H1 (cell line): ENCODE measurements around the gene KCTD15. TPM values are rescaled to one million over a fixed set of nuclear protein-coding genes. Genes with fewer than 3 reads are reported as not detected.
A peak's percentile ranks its signal among the peaks of the same experiment; 100 is the strongest.

Experiments used
- CTCF ChIA-PET: fragments of 300-600 bp; sonication (Branson Sonifier 250); formaldehyde crosslinking; loops from one replicate; lab custom pipeline; 2021; ENCODE audit not compliant: partially characterized antibody; lab: Charles Lee
- POLR2A ChIA-PET: fragments of 300-600 bp; sonication (Branson Sonifier 250); formaldehyde crosslinking; loops from one replicate; lab custom pipeline; 2021; ENCODE audit warnings: inconsistent platforms; ENCODE audit not compliant: partially characterized antibody; lab: Charles Lee
- DNase-seq, 2 experiments: peaks; one replicate each; pipeline versions ENCODE4 v3.0.0 to v3.0.0-alpha.2; 2010 to 2022; ENCODE audit warnings: low spot score in 2 of 2, low read depth in 1 of 2, mixed read lengths in 1 of 2
- FAIRE-seq: peaks from 2 replicates; lab custom pipeline; 2011; peaks lifted over from hg19 to GRCh38; lab: Jason Lieb, UNC
- H2AFZ ChIP-seq: 2 replicates; pipeline ENCODE4 v1.8.1; 2012; ENCODE audit warnings: low read length, inconsistent platforms
- H2AK5ac ChIP-seq: 2 replicates; pipeline ENCODE4 v1.6.1; 2013; ENCODE audit warnings: low read depth, low read length
- H2BK120ac ChIP-seq: replicated peaks from 2 replicates; pipeline ENCODE3; 2013; ENCODE audit warnings: low read depth, low read length, inconsistent platforms
- H2BK12ac ChIP-seq: 2 replicates; pipeline ENCODE4 v1.6.1; 2013; ENCODE audit warnings: low read depth, low read length
- H2BK15ac ChIP-seq: 2 replicates; pipeline ENCODE4 v1.6.1; 2013; ENCODE audit warnings: low read length
- H2BK20ac ChIP-seq: 2 replicates; pipeline ENCODE4 v1.6.1; 2013; ENCODE audit warnings: low read length
- H2BK5ac ChIP-seq: 2 replicates; pipeline ENCODE4 v1.6.1; 2013; ENCODE audit warnings: low read depth, low read length
- H3K14ac ChIP-seq: 2 replicates; pipeline ENCODE4 v1.6.1; 2013; ENCODE audit warnings: inconsistent platforms; ENCODE audit not compliant: insufficient read length
- H3K18ac ChIP-seq: 2 replicates; pipeline ENCODE4 v1.6.1; 2013; ENCODE audit warnings: low read length; ENCODE audit errors: extremely low read depth
- H3K23ac ChIP-seq: 2 replicates; pipeline ENCODE4 v1.6.1; 2013; ENCODE audit warnings: inconsistent platforms; ENCODE audit not compliant: insufficient read length
- H3K23me2 ChIP-seq: 2 replicates; pipeline ENCODE4 v1.6.1; 2013; ENCODE audit warnings: low read depth, low read length
- H3K27ac ChIP-seq: 2 replicates; pipeline ENCODE4 v1.6.1; 2011; ENCODE audit warnings: low read depth, low read length, inconsistent platforms
- H3K27me3 ChIP-seq, 4 experiments: replicated peaks in 1 of 4; 1 replicate in 1 of 4; 2 replicates in 3 of 4; pipeline versions ENCODE4 v1.6.1 to v1.8.1; 2011 to 2013; ENCODE audit warnings: low read length in 3 of 4, mild to moderate bottlenecking in 3 of 4, inconsistent platforms in 2 of 4, mixed read lengths in 2 of 4, moderate library complexity in 1 of 4; ENCODE audit not compliant: control insufficient read depth in 3 of 4, insufficient read depth in 3 of 4; ENCODE audit errors: extremely low read depth in 1 of 4
- H3K36me3 ChIP-seq, 4 experiments: 2 replicates each; pipeline versions ENCODE4 v1.6.1 to v1.8.1; 2011 to 2013; ENCODE audit warnings: mild to moderate bottlenecking in 4 of 4, low read length in 3 of 4, moderate library complexity in 2 of 4, control low read depth in 1 of 4, inconsistent platforms in 1 of 4; ENCODE audit not compliant: insufficient read depth in 4 of 4, control insufficient read depth in 2 of 4
- H3K4ac ChIP-seq: replicated peaks from 2 replicates; pipeline ENCODE3; 2013; ENCODE audit warnings: low read length, low read depth, mixed read lengths, inconsistent platforms; ENCODE audit not compliant: insufficient read length
- H3K4me1 ChIP-seq, 4 experiments: replicated peaks in 1 of 4; 1 replicate in 1 of 4; 2 replicates in 3 of 4; pipeline versions ENCODE4 v1.6.1 to v1.8.1; 2011 to 2013; ENCODE audit warnings: low read length in 3 of 4, inconsistent platforms in 2 of 4, mixed read lengths in 1 of 4; ENCODE audit not compliant: insufficient read depth in 4 of 4, control insufficient read depth in 3 of 4
- H3K4me2 ChIP-seq, 2 experiments: 2 replicates each; pipeline versions ENCODE4 v1.6.1 to v1.8.1; 2011 to 2013; ENCODE audit warnings: low read depth in 2 of 2, low read length in 2 of 2, control low read depth in 1 of 2, inconsistent platforms in 1 of 2, mild to moderate bottlenecking in 1 of 2; ENCODE audit not compliant: insufficient read depth in 1 of 2
- H3K4me3 ChIP-seq, 4 experiments: fragments of 200-600, 300-600 bp in 1 of 4; sonication (generic), shearing (Covaris generic), sonication (Bioruptor Twin) in 1 of 4; 2 replicates each; pipeline versions ENCODE4 v1.5.1 to v1.8.1; 2011 to 2016; ENCODE audit warnings: low read length in 4 of 4, low read depth in 3 of 4, control low read depth in 2 of 4, inconsistent platforms in 2 of 4, mild to moderate bottlenecking in 2 of 4, mixed read lengths in 1 of 4, moderate library complexity in 1 of 4; ENCODE audit not compliant: insufficient read depth in 2 of 4; ENCODE audit errors: extremely low read depth in 1 of 4
- H3K56ac ChIP-seq: replicated peaks from 2 replicates; pipeline ENCODE3; 2013; ENCODE audit warnings: low read depth, mild to moderate bottlenecking, mixed read lengths, low read length, inconsistent platforms; ENCODE audit not compliant: insufficient read length
- H3K79me1 ChIP-seq: 2 replicates; pipeline ENCODE4 v1.6.1; 2013; ENCODE audit warnings: low read depth, low read length, control low read depth
- H3K79me2 ChIP-seq, 2 experiments: 2 replicates each; pipeline versions ENCODE4 v1.6.1 to v1.8.1; 2012 to 2013; ENCODE audit warnings: low read length in 2 of 2, mild to moderate bottlenecking in 2 of 2, inconsistent platforms in 1 of 2; ENCODE audit not compliant: insufficient read depth in 2 of 2, control insufficient read depth in 1 of 2
- H3K9ac ChIP-seq, 4 experiments: replicated peaks in 1 of 4; 1 replicate in 1 of 4; 2 replicates in 3 of 4; pipeline versions ENCODE4 v1.6.1 to v1.8.1; 2011 to 2013; ENCODE audit warnings: low read depth in 3 of 4, low read length in 3 of 4, control low read depth in 2 of 4, mild to moderate bottlenecking in 2 of 4, moderate library complexity in 2 of 4, inconsistent platforms in 1 of 4; ENCODE audit errors: extremely low read depth in 1 of 4
- H3K9me3 ChIP-seq, 2 experiments: 2 replicates each; pipeline versions ENCODE4 v1.6.1 to v1.8.1; 2012 to 2013; ENCODE audit warnings: mild to moderate bottlenecking in 2 of 2, moderate library complexity in 2 of 2, control low read depth in 1 of 2, inconsistent platforms in 1 of 2, low read depth in 1 of 2, low read length in 1 of 2, mixed read lengths in 1 of 2; ENCODE audit not compliant: insufficient read depth in 2 of 2
- H4K20me1 ChIP-seq, 2 experiments: replicated peaks in 1 of 2; 2 replicates each; pipeline versions ENCODE3 to v1.8.1; 2011 to 2013; ENCODE audit warnings: inconsistent platforms in 2 of 2, low read length in 2 of 2, mild to moderate bottlenecking in 1 of 2; ENCODE audit not compliant: insufficient read depth in 2 of 2, control insufficient read depth in 1 of 2
- H4K5ac ChIP-seq: 2 replicates; pipeline ENCODE4 v1.6.1; 2013; ENCODE audit warnings: low read length, low read depth, mixed read lengths, inconsistent platforms; ENCODE audit not compliant: insufficient read length
- H4K8ac ChIP-seq: 2 replicates; pipeline ENCODE4 v1.8.0; 2013; ENCODE audit warnings: mild to moderate bottlenecking, moderate library complexity, low read length, inconsistent platforms; ENCODE audit not compliant: insufficient read depth; ENCODE audit errors: extremely low read depth
- H4K91ac ChIP-seq: replicated peaks from 2 replicates; pipeline ENCODE3; 2013; ENCODE audit warnings: low read length, mixed read lengths, inconsistent platforms; ENCODE audit not compliant: insufficient read length
- CBX8 ChIP-seq: fragments of 300-800, 300-1000 bp; sonication (generic); IDR thresholded peaks from 2 replicates; pipeline ENCODE4 v1.7.1; 2016; ENCODE audit warnings: low read depth, low read length, borderline replicate concordance
- CHD1 ChIP-seq: IDR thresholded peaks from 2 replicates; pipeline ENCODE4 v1.6.1; 2012; ENCODE audit warnings: low read depth, low read length, improper control_type of control experiment
- CTBP2 ChIP-seq: IDR thresholded peaks from 2 replicates; pipeline ENCODE4 v1.7.0; 2011; ENCODE audit warnings: borderline replicate concordance, mild to moderate bottlenecking, moderate library complexity, mixed read lengths, low read length; ENCODE audit not compliant: insufficient read depth, insufficient read length
- EP300 ChIP-seq, 2 experiments: IDR thresholded peaks; 1 replicate in 1 of 2; 2 replicates in 1 of 2; pipeline ENCODE4 v1.6.1; 2011 to 2012; ENCODE audit warnings: low read depth in 2 of 2, low read length in 2 of 2, mild to moderate bottlenecking in 2 of 2, borderline replicate concordance in 1 of 2, inconsistent platforms in 1 of 2, moderate library complexity in 1 of 2
- HDAC2 ChIP-seq, 2 experiments: fragments of 300-600 bp in 1 of 2; sonication (generic) in 1 of 2; IDR thresholded peaks; 2 replicates each; pipeline ENCODE4 v1.6.1; 2011 to 2012; ENCODE audit warnings: low read depth in 2 of 2, low read length in 2 of 2, mild to moderate bottlenecking in 2 of 2, moderate library complexity in 2 of 2, borderline replicate concordance in 1 of 2, inconsistent platforms in 1 of 2
- NRF1 ChIP-seq: IDR thresholded peaks from 2 replicates; pipeline ENCODE4 v1.6.1; 2011; ENCODE audit warnings: mild to moderate bottlenecking, low read depth, low read length, improper control_type of control experiment
- SIX5 ChIP-seq: IDR thresholded peaks from 2 replicates; pipeline ENCODE4 v1.6.1; 2011; ENCODE audit warnings: mild to moderate bottlenecking, low read depth, low read length
- YY1 ChIP-seq: IDR thresholded peaks from 2 replicates; pipeline ENCODE4 v1.6.1; 2011; ENCODE audit warnings: low read depth, mild to moderate bottlenecking, low read length
- WGBS, 2 experiments: shearing (Covaris generic) in 1 of 2; methylation state at CpG; one replicate each; pipeline versions ENCODE4 v1.1.6 to v1.1.7; 2013 to 2015; ENCODE audit warnings: low lambda C conversion rate in 2 of 2, mixed read lengths in 2 of 2, inconsistent platforms in 1 of 2, low coverage in 1 of 2, missing lambda C conversion rate in 1 of 2; ENCODE audit not compliant: insufficient replicate concordance in 2 of 2, insufficient coverage in 1 of 2, insufficient read length in 1 of 2; ENCODE audit errors: extremely low coverage in 1 of 2, missing lambda C conversion rate in 1 of 2; 5-methylcytosine and 5-hydroxymethylcytosine counted together
- polyA plus RNA-seq, 7 experiments: library from polyadenylated mRNA; depleted of rRNA in 3 of 7; stranded (reverse) in 5 of 7; unstranded in 2 of 7; fragments of >200 nt in 5 of 7; fragments of 200-250 nt in 2 of 7; gene quantifications; 1 replicate in 5 of 7; 2 replicates in 1 of 7; 4 replicates in 1 of 7; pipeline versions ENCODE4 v1.2.1 to v1.2.3, GENCODE V29; 2011 to 2013; ENCODE audit warnings: missing spikeins in 2 of 7, mixed read lengths in 2 of 7
- total RNA-seq: library from RNA; stranded (reverse); fragmentation: NEBNext Ultra II Directional; extraction: Animal tissue kit (Norgen Biotek cat#: 25700); gene quantifications from 2 replicates; pipeline ENCODE4 v1.2.1, GENCODE V29; 2021
- TF ChIP-seq, protein P1 (sequence below), 3 experiments: IDR thresholded peaks; 1 replicate in 2 of 3; 2 replicates in 1 of 3; pipeline versions ENCODE4 v1.5.1 to v1.6.1; 2011; ENCODE audit warnings: low read length in 3 of 3, mild to moderate bottlenecking in 3 of 3, inconsistent platforms in 2 of 3, low read depth in 1 of 3, moderate library complexity in 1 of 3; ENCODE audit not compliant: insufficient read depth in 1 of 3; ENCODE audit errors: control extremely low read depth in 1 of 3

KCTD15 gene
- total and polyA plus RNA-seq, 2 of the 8 experiments (the other 6 are each of a cell fraction or from before 2014, with no cell fraction given) = 25.1 to 27.0 TPM

DNA sequence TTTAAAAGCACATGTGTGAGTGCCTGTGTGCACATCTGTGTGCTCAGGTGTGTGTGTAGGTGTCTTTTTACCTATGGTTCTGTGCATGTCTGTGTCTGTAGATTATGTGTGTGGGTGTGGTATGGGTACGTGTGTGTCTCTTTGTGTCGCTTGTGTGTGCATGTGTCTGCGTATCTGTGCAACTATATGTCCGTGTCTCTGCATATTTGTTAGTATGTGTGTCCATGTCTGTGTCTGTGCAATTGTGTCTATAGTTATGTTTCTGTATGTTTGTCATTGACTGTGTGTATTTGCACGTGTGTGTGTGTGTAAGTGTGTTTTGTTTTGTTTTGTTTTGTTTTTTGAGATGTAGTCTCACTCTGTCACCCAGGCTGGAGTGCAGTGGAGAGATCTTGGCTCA lies 7.3 kb upstream of the KCTD15 start:
- H4K8ac ChIP-seq = no peak overlapping the region
- ChIA-PET CTCF (no interaction called here), POLR2A (no interaction called here)
- H3K18ac ChIP-seq = no peak overlapping the region
- peak overlapping the region; percentile 35 for H3K4ac ChIP-seq
- H4K5ac ChIP-seq = no peak overlapping the region
- H2BK15ac ChIP-seq = peak overlapping the region; percentile 9; the same call in 1 of the 2 replicates
- FAIRE-seq (no peak), DNase-seq (no peak)
- H4K20me1 ChIP-seq = no peaks in the 10 kb centered on the region
- no peak overlapping the region for H3K9ac ChIP-seq
- no peaks in the 10 kb centered on the region for H3K9me3 ChIP-seq
- H2BK12ac ChIP-seq = no peak overlapping the region
- H3K4me1 ChIP-seq = peaks cover 0 to 4% (median under 1%) of the 10 kb centered on the region in 4 experiments; a peak in 5 of 7 replicates
- H3K4me3 ChIP-seq = no peak overlapping the region
- no peaks in the 10 kb centered on the region for H3K79me2 ChIP-seq
- H4K91ac ChIP-seq = no peak overlapping the region
- H2BK120ac ChIP-seq = no peak overlapping the region
- no peak overlapping the region for H3K56ac ChIP-seq
- H2AK5ac ChIP-seq = no peak overlapping the region; the same call in 1 of the 2 replicates
- no peak overlapping the region for H3K14ac ChIP-seq
- H3K27me3 ChIP-seq = peaks cover 0 to 2% (median 0%) of the 10 kb centered on the region in 4 experiments; a peak in 3 of 7 replicates
- H2BK5ac ChIP-seq = no peak overlapping the region
- H3K23ac ChIP-seq = no peak overlapping the region
- H3K79me1 ChIP-seq = no peaks in the 10 kb centered on the region
- no peak overlapping the region for H2AFZ ChIP-seq
- H3K27ac ChIP-seq = no peak overlapping the region
- H3K36me3 ChIP-seq = no peaks in the 10 kb centered on the region
- TF ChIP-seq, protein P1, sequence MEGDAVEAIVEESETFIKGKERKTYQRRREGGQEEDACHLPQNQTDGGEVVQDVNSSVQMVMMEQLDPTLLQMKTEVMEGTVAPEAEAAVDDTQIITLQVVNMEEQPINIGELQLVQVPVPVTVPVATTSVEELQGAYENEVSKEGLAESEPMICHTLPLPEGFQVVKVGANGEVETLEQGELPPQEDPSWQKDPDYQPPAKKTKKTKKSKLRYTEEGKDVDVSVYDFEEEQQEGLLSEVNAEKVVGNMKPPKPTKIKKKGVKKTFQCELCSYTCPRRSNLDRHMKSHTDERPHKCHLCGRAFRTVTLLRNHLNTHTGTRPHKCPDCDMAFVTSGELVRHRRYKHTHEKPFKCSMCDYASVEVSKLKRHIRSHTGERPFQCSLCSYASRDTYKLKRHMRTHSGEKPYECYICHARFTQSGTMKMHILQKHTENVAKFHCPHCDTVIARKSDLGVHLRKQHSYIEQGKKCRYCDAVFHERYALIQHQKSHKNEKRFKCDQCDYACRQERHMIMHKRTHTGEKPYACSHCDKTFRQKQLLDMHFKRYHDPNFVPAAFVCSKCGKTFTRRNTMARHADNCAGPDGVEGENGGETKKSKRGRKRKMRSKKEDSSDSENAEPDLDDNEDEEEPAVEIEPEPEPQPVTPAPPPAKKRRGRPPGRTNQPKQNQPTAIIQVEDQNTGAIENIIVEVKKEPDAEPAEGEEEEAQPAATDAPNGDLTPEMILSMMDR (IDR thresholded peaks at IDR 0.05; ENCODE audit: control extremely low read depth in 1 of 3, insufficient read depth in 1 of 3, low read depth in 1 of 3, low read length in 3 of 3) = no peak
- TF ChIP-seq HDAC2 (IDR thresholded peaks at IDR 0.05; ENCODE audit: borderline replicate concordance in 1 of 2, low read depth in 2 of 2, low read length in 2 of 2) = no peak
- no peak for TF ChIP-seq CBX8
- no peak for TF ChIP-seq CTBP2
- TF ChIP-seq YY1 = no peak
- TF ChIP-seq EP300 (IDR thresholded peaks at IDR 0.05; ENCODE audit: borderline replicate concordance in 1 of 2, low read depth in 2 of 2, low read length in 2 of 2) = no peak
- no peak for TF ChIP-seq SIX5
- no peak for TF ChIP-seq NRF1
- no peak for TF ChIP-seq CHD1
- no peak overlapping the region for H3K4me2 ChIP-seq
- H3K23me2 ChIP-seq = no peaks in the 10 kb centered on the region
- no peak overlapping the region for H2BK20ac ChIP-seq
- WGBS, 2 experiments = 84% methylated on average over 5 of the region's 5 CpGs; no CpG with 5 or more reads in 1 of the 2 experiments
